ENCODE measurements around the gene NAP1L5. TPM values are rescaled to one million over a fixed set of nuclear protein-coding genes. Genes with fewer than 3 reads are reported as not detected.

Gene NAP1L5
- total RNA-seq, 2 experiments from 2014 or later = 3.3 to 4.2 TPM

DNA sequence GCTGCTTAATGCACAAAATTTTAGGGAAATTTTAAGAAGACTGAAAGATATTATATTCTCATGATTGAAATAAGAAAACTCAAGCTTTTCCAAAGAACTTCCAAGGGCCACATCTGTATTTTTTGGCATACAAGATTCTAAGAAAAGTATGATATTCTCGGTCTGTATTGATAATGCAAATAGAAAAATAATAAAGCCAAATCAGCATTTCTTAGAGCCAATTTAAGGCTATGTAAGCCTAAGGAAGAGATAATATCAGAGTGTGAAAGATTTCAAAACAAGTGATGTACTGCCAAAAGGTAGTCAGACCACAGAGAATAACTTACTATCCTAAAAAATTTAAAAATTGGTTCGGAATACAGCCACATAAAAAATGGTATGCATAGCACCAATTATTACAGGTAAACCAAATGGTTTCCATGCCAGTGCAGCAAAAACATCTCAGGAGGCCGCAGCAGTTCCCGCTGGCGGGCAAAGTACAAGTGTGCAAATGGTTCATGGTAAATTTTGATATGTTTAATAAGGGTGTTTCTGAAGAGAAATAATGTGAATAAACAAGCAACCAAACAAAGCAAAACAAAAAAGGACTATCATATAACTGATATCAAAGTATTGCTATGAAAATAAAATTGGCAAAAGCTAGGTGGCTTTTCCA lies 35.2 kb upstream of the NAP1L5 start:
- Mint-ChIP-seq H3K36me3 (peaks cover 17% of the 10 kb centered on the region), H3K4me1 (peaks cover 6% of the 10 kb centered on the region), H3K27ac (no peak overlapping the region), H3K4me3 (no peak overlapping the region), H3K9me3 (no peaks in the 10 kb centered on the region), H3K27me3 (no peaks in the 10 kb centered on the region)
- POLR2A ChIA-PET = no interaction called here
- DNase-seq (no peak), ATAC-seq (ENCODE audit: low read depth) (no peak)

- DNase-seq (no peak), ATAC-seq (ENCODE audit: low read depth) (no peak)
- H3K4me3 Mint-ChIP-seq = no peak overlapping the region
- H3K4me1 Mint-ChIP-seq = no peaks in the 10 kb centered on the region
- H3K27me3 Mint-ChIP-seq = no peaks in the 10 kb centered on the region
- H3K27ac Mint-ChIP-seq = no peak overlapping the region
- POLR2A ChIA-PET = no interaction called here
- peaks cover 17% of the 10 kb centered on the region for H3K36me3 Mint-ChIP-seq
- no peaks in the 10 kb centered on the region for H3K9me3 Mint-ChIP-seq
Measured at GRCh38 chr4:88731381-88731780, 33.8 kb upstream of the NAP1L5 start.

DNA sequence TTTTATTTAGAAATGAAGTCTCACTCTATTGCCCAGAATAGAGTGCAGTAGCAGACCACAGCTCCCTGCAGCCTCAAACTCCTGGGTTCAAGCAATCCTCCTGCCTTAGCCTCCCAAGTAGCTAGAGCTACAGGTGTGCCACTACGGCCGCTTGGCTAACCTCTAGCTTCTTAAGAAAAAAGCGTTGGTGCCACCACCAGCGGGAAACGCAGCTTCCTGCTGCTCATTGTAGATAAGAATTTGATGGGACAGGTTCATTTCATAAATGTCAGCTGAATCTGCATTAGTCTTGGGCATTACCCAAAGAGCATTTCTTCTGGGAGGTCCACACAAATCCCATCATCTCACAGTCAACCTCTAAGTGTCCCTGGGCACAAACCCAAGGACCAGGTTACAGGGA lies 33.2 kb upstream of the NAP1L5 start:
- H3K36me3 Mint-ChIP-seq = peaks cover 17% of the 10 kb centered on the region
- H3K4me1 Mint-ChIP-seq = no peaks in the 10 kb centered on the region
- no peaks in the 10 kb centered on the region for H3K27me3 Mint-ChIP-seq
- ATAC-seq (ENCODE audit: low read depth) (no peak), DNase-seq (no peak)
- H3K9me3 Mint-ChIP-seq = no peaks in the 10 kb centered on the region
- no peak overlapping the region for H3K27ac Mint-ChIP-seq
- POLR2A ChIA-PET = no interaction called here
- no peak overlapping the region for H3K4me3 Mint-ChIP-seq

DNA sequence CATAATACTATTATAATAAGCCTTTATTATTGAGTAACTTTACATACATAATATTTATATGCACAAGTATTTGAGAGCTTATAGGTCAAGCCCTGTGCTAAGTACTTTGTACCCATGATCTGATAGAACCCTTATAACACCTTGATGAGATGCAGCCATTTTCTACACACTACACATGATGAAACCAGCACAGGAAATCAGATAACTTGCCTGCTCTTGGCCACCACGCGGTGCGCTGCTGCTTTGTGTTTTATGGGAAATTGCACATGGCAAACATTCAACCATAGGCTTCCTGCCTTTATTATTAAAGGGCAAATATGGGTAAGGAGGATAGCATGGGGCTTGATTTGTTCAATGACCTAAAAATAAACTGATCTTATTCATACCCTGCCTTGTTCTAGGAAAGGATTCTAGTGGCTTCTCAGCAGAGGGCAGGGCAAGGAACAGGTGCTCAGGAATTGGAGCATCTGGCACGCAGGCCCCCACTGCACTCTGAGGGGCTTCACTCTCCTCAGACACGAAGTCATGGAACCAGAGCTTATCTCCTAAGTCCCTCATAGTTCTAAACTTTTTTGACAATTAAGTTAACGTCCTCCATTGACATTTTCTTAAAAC lies 31.6 kb upstream of the NAP1L5 start:
- no peaks in the 10 kb centered on the region for H3K27me3 Mint-ChIP-seq
- H3K9me3 Mint-ChIP-seq = no peaks in the 10 kb centered on the region
- no peaks in the 10 kb centered on the region for H3K4me1 Mint-ChIP-seq
- ATAC-seq (ENCODE audit: low read depth) = no peak
- no peak overlapping the region for H3K27ac Mint-ChIP-seq
- H3K4me3 Mint-ChIP-seq = no peak overlapping the region
- DNase-seq = no peak
- POLR2A ChIA-PET = no interaction called here
- H3K36me3 Mint-ChIP-seq = peaks cover 16% of the 10 kb centered on the region

DNA sequence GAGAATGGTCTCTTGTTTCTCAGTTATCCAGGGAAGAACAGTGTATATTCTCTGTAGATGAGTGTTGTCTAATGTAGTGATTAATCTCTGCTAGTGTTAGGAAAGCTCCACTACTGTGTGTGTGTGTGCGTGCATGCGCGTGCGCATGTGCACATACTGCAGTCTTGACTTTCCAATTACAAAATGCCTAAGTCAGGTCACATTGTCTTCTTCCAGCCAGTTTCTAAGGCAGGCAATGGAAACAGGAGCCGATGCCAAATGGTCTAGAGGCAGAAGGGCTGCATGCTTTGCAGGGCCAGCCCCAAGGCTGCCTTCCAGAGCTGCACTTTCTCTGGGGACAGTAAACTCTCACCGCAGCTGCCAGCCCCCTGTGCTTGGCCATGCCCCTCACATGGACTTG lies 30.5 kb upstream of the NAP1L5 start:
- ATAC-seq (ENCODE audit: low read depth) = no peak
- no peak for DNase-seq
- Mint-ChIP-seq H3K36me3 (peaks cover 16% of the 10 kb centered on the region), H3K27me3 (no peaks in the 10 kb centered on the region), H3K4me3 (no peak overlapping the region), H3K27ac (no peak overlapping the region), H3K9me3 (no peaks in the 10 kb centered on the region), H3K4me1 (no peaks in the 10 kb centered on the region)
- POLR2A ChIA-PET = no interaction called here

- Mint-ChIP-seq H3K27ac (no peak overlapping the region), H3K4me1 (no peaks in the 10 kb centered on the region), H3K9me3 (no peaks in the 10 kb centered on the region), H3K36me3 (peaks cover 15% of the 10 kb centered on the region), H3K4me3 (no peak overlapping the region), H3K27me3 (no peaks in the 10 kb centered on the region)
- DNase-seq (no peak), ATAC-seq (ENCODE audit: low read depth) (no peak)
- POLR2A ChIA-PET = interaction anchor here (0.7 kb wide), 1 partner anchor 15 kb away, joined by 3 read pairs; no protein-coding TSS in a partner anchor
Measured at GRCh38 chr4:88725986-88726385, 28.4 kb upstream of the NAP1L5 start.

DNA sequence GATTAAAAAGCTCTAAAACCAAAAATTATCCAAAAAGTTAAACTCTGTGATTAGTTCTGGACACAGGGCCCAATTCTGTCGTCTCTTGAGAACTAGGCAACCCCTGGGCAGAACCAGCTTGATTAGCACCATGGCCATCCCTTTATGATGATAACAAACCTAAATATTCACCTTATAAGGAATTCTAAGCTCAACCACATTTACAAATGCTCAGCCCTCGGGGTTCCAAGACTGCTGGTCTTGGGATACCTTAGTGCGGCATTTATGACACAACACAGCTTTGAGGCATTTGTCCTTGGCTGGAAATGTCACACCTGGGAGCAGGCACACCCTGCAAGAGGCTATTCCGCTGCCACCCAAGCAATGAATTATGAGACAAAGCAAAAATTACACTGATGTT lies 27.5 kb upstream of the NAP1L5 start:
- peaks cover 12% of the 10 kb centered on the region for H3K36me3 Mint-ChIP-seq
- POLR2A ChIA-PET = no interaction called here
- no peak for ATAC-seq (ENCODE audit: low read depth)

DNA sequence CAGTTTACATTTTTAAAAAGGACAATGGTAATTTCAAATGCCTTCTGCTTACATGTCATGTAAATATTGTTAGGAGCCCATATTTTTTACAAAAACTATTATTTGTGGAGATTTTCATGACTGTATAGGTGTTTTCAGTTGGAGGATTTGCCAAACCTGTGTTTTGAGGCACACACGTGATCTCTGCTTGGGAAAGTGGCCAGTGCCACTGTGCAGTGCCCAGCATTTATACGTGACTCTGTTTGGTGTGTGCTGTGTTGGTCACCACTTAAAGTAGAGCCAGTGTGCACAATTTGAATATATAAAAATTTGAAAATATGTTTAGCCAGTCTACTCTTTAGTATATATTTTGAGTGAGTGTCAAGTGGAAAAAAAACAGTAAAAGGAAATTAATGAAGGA lies 26.8 kb upstream of the NAP1L5 start:
- POLR2A ChIA-PET = no interaction called here
- DNase-seq (no peak), ATAC-seq (ENCODE audit: low read depth) (no peak)
- Mint-ChIP-seq H3K9me3 (no peaks in the 10 kb centered on the region), H3K27me3 (no peaks in the 10 kb centered on the region), H3K27ac (no peak overlapping the region), H3K4me1 (no peaks in the 10 kb centered on the region), H3K36me3 (peaks cover 17% of the 10 kb centered on the region), H3K4me3 (no peak overlapping the region)

More for the DNA sequence above, 27.5 kb upstream of the NAP1L5 start:
- no peak for DNase-seq
- no peak overlapping the region for H3K4me3 Mint-ChIP-seq
- no peaks in the 10 kb centered on the region for H3K9me3 Mint-ChIP-seq
- H3K27me3 Mint-ChIP-seq = no peaks in the 10 kb centered on the region
- no peaks in the 10 kb centered on the region for H3K4me1 Mint-ChIP-seq
- no peak overlapping the region for H3K27ac Mint-ChIP-seq

GRCh38 chr4:88722828-88723227 lies 25.2 kb upstream of the NAP1L5 start:
- POLR2A ChIA-PET = interaction anchor here (0.6 kb wide), 1 partner anchor 504 kb away, joined by 3 read pairs; no protein-coding TSS in a partner anchor
- no peaks in the 10 kb centered on the region for H3K27me3 Mint-ChIP-seq
- H3K27ac Mint-ChIP-seq = no peak overlapping the region
- H3K4me1 Mint-ChIP-seq = no peaks in the 10 kb centered on the region
- no peak for ATAC-seq (ENCODE audit: low read depth)
- no peak for DNase-seq
- peaks cover 23% of the 10 kb centered on the region for H3K36me3 Mint-ChIP-seq
- H3K4me3 Mint-ChIP-seq = no peak overlapping the region
- no peaks in the 10 kb centered on the region for H3K9me3 Mint-ChIP-seq

DNA sequence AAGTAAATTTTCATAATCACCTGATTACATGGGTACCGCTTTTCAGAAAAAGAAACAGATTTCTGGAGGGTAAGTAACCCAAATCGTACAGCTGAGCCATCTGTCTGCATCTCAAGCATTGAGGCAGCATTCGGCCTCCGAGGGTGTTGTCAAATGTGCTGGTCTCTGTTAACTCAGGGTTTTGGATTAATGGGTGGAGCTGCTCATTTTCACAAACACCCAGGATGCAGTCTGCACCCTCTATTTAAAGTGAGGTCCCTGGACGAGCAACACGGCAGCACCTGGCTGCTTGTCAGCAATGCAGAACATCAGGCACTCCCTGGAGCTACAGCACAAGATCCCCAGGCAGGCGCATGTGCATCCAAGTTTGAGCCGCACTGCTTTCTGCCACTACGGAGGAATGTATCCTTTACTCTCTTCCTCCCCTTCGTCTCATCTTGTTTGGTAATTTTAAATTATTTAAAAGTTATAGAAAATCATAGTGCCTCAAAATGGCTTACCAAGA lies 24.7 kb upstream of the NAP1L5 start:
- POLR2A ChIA-PET = no interaction called here
- H3K9me3 Mint-ChIP-seq = peaks cover 4% of the 10 kb centered on the region
- H3K4me3 Mint-ChIP-seq = no peak overlapping the region
- DNase-seq = no peak
- H3K27me3 Mint-ChIP-seq = no peaks in the 10 kb centered on the region
- H3K36me3 Mint-ChIP-seq = peaks cover 26% of the 10 kb centered on the region
- no peaks in the 10 kb centered on the region for H3K4me1 Mint-ChIP-seq
- no peak overlapping the region for H3K27ac Mint-ChIP-seq
- no peak for ATAC-seq (ENCODE audit: low read depth)

DNA sequence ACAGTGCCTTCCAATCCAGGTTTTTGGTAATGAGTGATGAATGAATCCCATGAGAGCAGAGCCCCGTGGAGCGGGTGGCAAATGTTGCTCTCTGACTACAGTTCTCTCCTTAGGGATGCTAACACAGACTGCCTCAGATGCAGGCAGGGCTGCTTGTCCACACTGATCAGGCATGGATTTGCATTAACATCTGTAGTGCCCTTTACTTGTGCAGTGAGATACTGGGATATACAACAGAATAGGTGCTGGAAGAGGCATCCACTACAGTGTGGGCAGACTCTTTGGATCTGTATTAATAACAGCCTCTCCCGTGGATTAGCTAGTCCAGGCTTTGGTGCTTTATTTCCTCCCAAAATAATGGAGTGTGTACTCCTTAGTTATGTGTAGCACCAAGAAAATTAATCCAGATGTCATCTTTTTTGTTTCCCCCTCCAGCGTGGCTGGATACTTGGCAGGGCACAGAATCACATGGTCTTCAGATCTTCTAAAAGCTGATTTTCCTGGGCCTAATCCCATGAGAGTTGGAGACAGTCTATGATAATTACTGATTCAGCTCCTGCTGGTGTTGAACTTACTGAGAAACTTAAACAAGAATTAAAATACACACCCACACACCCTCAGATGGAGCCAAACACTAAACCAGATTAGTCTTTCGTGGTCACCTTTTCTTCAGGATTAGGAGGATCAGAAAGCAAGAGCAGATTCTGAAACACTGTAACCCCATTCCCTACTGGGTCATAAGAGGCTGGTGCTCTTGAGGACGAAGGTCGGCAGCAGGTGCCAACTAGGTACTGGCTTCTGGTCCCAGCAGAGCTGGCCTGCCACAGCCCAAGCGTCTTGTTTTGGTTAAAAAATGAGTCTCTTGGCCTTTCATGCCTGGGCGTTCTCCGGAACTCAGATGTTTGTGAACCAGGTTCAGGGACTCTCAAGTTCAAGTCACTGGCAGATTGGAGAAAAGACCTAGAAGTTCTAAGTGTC lies 23.1 kb upstream of the NAP1L5 start:
- POLR2A ChIA-PET = no interaction called here
- DNase-seq (no peak), ATAC-seq (ENCODE audit: low read depth) (no peak)
- H3K4me1 Mint-ChIP-seq = no peaks in the 10 kb centered on the region
- no peaks in the 10 kb centered on the region for H3K27me3 Mint-ChIP-seq
- no peak overlapping the region for H3K27ac Mint-ChIP-seq
- H3K36me3 Mint-ChIP-seq = peaks cover 40% of the 10 kb centered on the region
- no peak overlapping the region for H3K4me3 Mint-ChIP-seq
- H3K9me3 Mint-ChIP-seq = peaks cover 10% of the 10 kb centered on the region

GRCh38 chr4:88719381-88719780 lies 21.8 kb upstream of the NAP1L5 start:
- POLR2A ChIA-PET = no interaction called here
- Mint-ChIP-seq H3K27ac (no peak overlapping the region), H3K4me1 (no peaks in the 10 kb centered on the region), H3K27me3 (no peaks in the 10 kb centered on the region), H3K9me3 (peaks cover 11% of the 10 kb centered on the region), H3K36me3 (peaks cover 48% of the 10 kb centered on the region), H3K4me3 (no peak overlapping the region)
- no peak for ATAC-seq (ENCODE audit: low read depth)
- DNase-seq = no peak

DNA sequence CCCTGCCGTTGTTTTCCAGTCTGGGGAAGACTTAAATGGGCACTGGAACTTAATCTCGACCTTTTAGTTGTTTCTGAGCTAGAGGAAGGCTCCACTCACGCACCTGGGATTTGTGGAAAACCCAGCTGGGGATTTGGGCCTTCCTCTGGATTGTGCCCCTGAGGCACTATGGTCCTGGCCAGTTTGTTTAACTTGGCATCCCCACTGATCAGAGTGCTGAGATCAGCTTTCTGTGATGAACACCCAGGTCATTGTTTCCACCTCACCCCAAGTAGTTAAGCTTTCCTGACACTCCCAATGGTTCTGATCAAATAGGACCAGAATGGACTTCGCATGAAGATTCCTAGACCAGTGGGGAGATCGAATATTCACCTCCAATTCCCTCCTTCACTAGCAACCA lies 20.5 kb upstream of the NAP1L5 start:
- DNase-seq = no peak
- Mint-ChIP-seq H3K27ac (no peak overlapping the region), H3K36me3 (peaks cover 51% of the 10 kb centered on the region), H3K4me1 (no peaks in the 10 kb centered on the region), H3K4me3 (no peak overlapping the region), H3K9me3 (peaks cover 11% of the 10 kb centered on the region), H3K27me3 (no peaks in the 10 kb centered on the region)
- ATAC-seq (ENCODE audit: low read depth) = no peak
- POLR2A ChIA-PET = no interaction called here

Measured in activated naive CD8-positive, alpha-beta T cell treated with anti-CD3 and anti-CD28 coated beads, Interleukin-2, amount 10 ng/mL, durations not matched to agents 7 days and 5 days (primary cell).